Hepatocyte (in vitro differentiated cells): ENCODE measurements around the gene RCN1.

Experiments used
- EZH2phosphoT487 ChIP-seq: fragments of 200-600 bp; sonication (generic); IDR thresholded peaks from one replicate; pipeline ENCODE4 v1.6.1; 2018; ENCODE audit warnings: antibody characterized with exemption, mild to moderate bottlenecking, low read depth, moderate library complexity; ENCODE audit not compliant: unreplicated experiment, severe bottlenecking
- TF ChIP-seq, protein P1 (sequence below): fragments of 200-600 bp; sonication (generic); IDR thresholded peaks from 2 replicates; pipeline ENCODE4 v1.5.1; 2016; ENCODE audit warnings: antibody characterized with exemption, mild to moderate bottlenecking; ENCODE audit not compliant: poor library complexity

DNA sequence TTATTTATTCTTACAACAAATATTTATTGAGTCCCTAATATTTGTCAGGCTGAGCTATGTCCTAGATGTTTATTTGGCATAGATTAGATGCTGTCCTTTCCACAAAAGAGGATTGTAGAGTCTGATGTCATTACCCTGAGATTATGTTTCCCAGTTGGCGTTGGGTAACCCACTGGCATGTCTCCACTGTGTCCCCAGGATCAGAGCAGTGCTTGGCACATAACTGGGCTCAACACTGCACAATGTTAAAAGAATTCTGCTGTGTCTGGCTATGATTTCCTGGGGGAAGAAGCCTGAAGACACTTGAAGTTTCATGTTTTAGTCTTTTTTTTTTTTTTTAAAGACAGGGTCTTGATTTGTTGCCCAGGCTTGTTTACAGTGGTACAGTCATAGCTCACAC is 4.0 kb downstream of the RCN1 start:
- TF ChIP-seq, protein P1, sequence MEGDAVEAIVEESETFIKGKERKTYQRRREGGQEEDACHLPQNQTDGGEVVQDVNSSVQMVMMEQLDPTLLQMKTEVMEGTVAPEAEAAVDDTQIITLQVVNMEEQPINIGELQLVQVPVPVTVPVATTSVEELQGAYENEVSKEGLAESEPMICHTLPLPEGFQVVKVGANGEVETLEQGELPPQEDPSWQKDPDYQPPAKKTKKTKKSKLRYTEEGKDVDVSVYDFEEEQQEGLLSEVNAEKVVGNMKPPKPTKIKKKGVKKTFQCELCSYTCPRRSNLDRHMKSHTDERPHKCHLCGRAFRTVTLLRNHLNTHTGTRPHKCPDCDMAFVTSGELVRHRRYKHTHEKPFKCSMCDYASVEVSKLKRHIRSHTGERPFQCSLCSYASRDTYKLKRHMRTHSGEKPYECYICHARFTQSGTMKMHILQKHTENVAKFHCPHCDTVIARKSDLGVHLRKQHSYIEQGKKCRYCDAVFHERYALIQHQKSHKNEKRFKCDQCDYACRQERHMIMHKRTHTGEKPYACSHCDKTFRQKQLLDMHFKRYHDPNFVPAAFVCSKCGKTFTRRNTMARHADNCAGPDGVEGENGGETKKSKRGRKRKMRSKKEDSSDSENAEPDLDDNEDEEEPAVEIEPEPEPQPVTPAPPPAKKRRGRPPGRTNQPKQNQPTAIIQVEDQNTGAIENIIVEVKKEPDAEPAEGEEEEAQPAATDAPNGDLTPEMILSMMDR = no peak
- no peak for TF ChIP-seq EZH2phosphoT487
